Measurements from ENCODE around the gene SMAD5.
A peak's percentile ranks its signal among the peaks of the same experiment; 100 is the strongest.

SMAD5 gene

DNA sequence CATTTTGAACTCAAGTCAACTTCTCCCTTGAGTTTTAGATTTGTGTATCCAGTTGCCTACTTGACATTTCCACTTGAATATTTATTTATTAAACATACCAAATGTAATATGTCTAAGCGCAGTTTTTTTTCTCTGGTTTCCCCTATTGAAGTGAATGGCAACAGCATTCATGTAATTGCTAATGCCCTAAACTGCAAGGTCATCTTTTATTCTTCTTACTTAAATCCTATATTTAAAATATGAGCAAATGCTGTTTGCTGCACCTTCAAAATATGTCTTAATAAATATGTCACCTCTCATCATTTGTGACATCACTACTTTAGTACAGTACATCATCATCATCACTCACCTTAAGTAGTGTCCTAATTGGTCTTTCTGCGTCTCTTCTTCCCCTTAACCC lies 22.4 kb downstream of the SMAD5 start:
- no CpG with 5 or more reads among the region's 2 CpGs for WGBS (ENCODE audit: extremely low coverage, insufficient coverage, insufficient read length)
- Histone ChIP-seq H4K91ac (ENCODE audit: low read depth, low read length) (no peak overlapping the region), H4K12ac (ENCODE audit: low read depth, low read length) (no peak overlapping the region), H3K14ac (ENCODE audit: low read length) (no peak overlapping the region), H2AK5ac (ENCODE audit: low read length) (no peak overlapping the region), H3K9ac (ENCODE audit: low read length) (no peak overlapping the region), H3K79me2 (ENCODE audit: control insufficient read depth, insufficient read depth, low read length, poor library complexity) (no peaks in the 10 kb centered on the region), H3K18ac (ENCODE audit: low read length) (no peak overlapping the region), H2AFZ (ENCODE audit: insufficient read depth, low read length, poor library complexity) (no peak overlapping the region), H3K9me3 (ENCODE audit: insufficient read depth, low read depth, low read length) (no peaks in the 10 kb centered on the region), H2BK5ac (ENCODE audit: low read depth, low read length, poor library complexity) (no peak overlapping the region), H3K4me3 (ENCODE audit: low read depth, low read length) (no peak overlapping the region), H3K23ac (ENCODE audit: low read length) (no peak overlapping the region), H3K27me3 (ENCODE audit: insufficient read depth, low read length) (no peaks in the 10 kb centered on the region), H3K79me1 (ENCODE audit: low read length) (no peaks in the 10 kb centered on the region), H3K27ac (ENCODE audit: low read depth, low read length) (no peak overlapping the region), H3K4ac (ENCODE audit: low read depth, low read length) (no peak overlapping the region), H3K36me3 (ENCODE audit: control insufficient read depth in 1 of 2, insufficient read depth in 2 of 2, low read length in 2 of 2) (peaks cover 2 to 13% of the 10 kb centered on the region in 2 experiments), H3K4me1 (ENCODE audit: control insufficient read depth in 1 of 2, insufficient read depth in 2 of 2, low read length in 2 of 2) (no peaks in the 10 kb centered on the region), H2BK120ac (ENCODE audit: insufficient read depth, low read length, poor library complexity) (no peak overlapping the region), H2BK12ac (ENCODE audit: low read length) (no peak overlapping the region), H3K4me2 (ENCODE audit: low read length) (no peak overlapping the region), H4K8ac (ENCODE audit: low read depth, low read length) (no peak overlapping the region)
- no peak for DNase-seq

DNA sequence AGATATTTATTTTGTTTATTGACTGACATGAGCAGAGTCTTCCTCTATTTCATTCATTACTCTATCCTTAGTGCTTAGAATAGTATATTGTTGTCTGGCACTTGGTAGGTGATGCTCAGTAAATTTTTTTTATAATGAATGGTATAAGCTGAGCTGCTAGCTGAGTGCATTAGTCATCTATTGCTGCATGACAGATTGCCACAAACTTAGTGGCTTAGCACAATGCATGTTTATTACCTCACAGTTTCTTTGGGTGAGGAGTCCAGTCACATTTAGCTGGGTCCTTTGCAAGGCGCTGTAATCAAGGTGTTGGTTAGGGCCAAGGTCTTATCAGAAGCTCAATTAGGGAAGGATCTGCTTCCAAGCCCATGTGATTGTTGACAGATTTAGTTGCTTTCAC lies 23.1 kb downstream of the SMAD5 start:
- Histone ChIP-seq H3K23ac (ENCODE audit: low read length) (no peak overlapping the region), H3K4me3 (ENCODE audit: low read depth, low read length) (no peak overlapping the region), H4K91ac (ENCODE audit: low read depth, low read length) (no peak overlapping the region), H3K9ac (ENCODE audit: low read length) (no peak overlapping the region), H4K12ac (ENCODE audit: low read depth, low read length) (no peak overlapping the region), H2BK5ac (ENCODE audit: low read depth, low read length, poor library complexity) (no peak overlapping the region), H3K4me1 (ENCODE audit: control insufficient read depth in 1 of 2, insufficient read depth in 2 of 2, low read length in 2 of 2) (no peaks in the 10 kb centered on the region), H3K27ac (ENCODE audit: low read depth, low read length) (no peak overlapping the region), H4K8ac (ENCODE audit: low read depth, low read length) (no peak overlapping the region), H3K27me3 (ENCODE audit: insufficient read depth, low read length) (no peaks in the 10 kb centered on the region), H3K79me1 (ENCODE audit: low read length) (no peaks in the 10 kb centered on the region), H2AFZ (ENCODE audit: insufficient read depth, low read length, poor library complexity) (no peak overlapping the region), H2AK5ac (ENCODE audit: low read length) (no peak overlapping the region), H3K14ac (ENCODE audit: low read length) (no peak overlapping the region), H3K4me2 (ENCODE audit: low read length) (no peak overlapping the region), H2BK12ac (ENCODE audit: low read length) (no peak overlapping the region), H3K79me2 (ENCODE audit: control insufficient read depth, insufficient read depth, low read length, poor library complexity) (no peaks in the 10 kb centered on the region), H3K18ac (ENCODE audit: low read length) (no peak overlapping the region), H3K9me3 (ENCODE audit: insufficient read depth, low read depth, low read length) (no peaks in the 10 kb centered on the region), H3K36me3 (ENCODE audit: control insufficient read depth in 1 of 2, insufficient read depth in 2 of 2, low read length in 2 of 2) (peaks cover 3 to 14% of the 10 kb centered on the region in 2 experiments), H2BK120ac (ENCODE audit: insufficient read depth, low read length, poor library complexity) (no peak overlapping the region), H3K4ac (ENCODE audit: low read depth, low read length) (no peak overlapping the region)
- no CpG with 5 or more reads among the region's 1 CpG for WGBS (ENCODE audit: extremely low coverage, insufficient coverage, insufficient read length)
- no peak for DNase-seq

DNA sequence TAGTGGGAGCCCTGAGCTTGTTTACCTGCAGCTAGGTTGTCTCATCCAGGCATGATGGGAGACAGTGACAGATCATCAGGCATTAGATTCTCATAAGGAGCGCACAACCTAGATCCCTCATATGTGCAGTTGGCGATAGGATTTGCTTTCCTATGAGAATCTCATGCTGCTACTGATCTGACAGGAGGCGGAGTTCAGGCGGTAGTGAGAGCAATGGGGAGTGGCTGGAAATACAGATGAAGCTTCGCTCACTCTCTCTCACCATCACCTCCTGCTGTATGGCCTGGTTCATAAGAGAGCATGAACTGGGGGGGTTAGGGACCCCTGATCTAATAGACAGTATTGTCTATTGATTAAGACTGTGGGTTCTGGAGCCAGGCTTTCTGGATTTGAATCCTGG lies 24.9 kb downstream of the SMAD5 start:
- no peak for DNase-seq

DNA sequence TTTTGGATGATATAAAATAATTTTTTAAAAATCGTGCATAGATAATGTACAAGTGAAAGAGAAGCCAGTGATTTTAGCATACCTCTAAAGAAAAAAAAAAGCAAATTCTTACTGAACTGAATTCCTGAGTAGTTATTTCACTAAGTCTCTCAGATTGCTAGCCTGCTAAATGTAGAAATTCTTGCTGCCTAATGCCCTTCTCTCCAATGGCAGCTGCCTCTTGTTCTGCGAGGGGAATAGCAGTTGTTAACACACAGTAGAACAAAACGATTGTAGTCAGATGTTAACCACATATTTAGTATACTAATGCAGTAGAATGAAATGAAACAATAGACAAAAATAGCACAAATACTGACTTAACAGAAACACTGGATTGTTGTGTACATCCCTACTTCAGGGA lies 26.8 kb downstream of the SMAD5 start:
- H4K91ac ChIP-seq (ENCODE audit: low read depth, low read length): no peak overlapping the region
- H3K4me3 ChIP-seq (ENCODE audit: low read depth, low read length): no peak overlapping the region
- no peak overlapping the region for H2AFZ ChIP-seq (ENCODE audit: insufficient read depth, low read length, poor library complexity)
- WGBS (ENCODE audit: extremely low coverage, insufficient coverage, insufficient read length): no CpG with 5 or more reads among the region's 3 CpGs
- no peak overlapping the region for H3K4ac ChIP-seq (ENCODE audit: low read depth, low read length)
- H3K9me3 ChIP-seq (ENCODE audit: insufficient read depth, low read depth, low read length): no peaks in the 10 kb centered on the region
- H3K18ac ChIP-seq (ENCODE audit: low read length): no peak overlapping the region
- H3K9ac ChIP-seq (ENCODE audit: low read length): no peak overlapping the region
- H3K23ac ChIP-seq (ENCODE audit: low read length): no peak overlapping the region
- no peak overlapping the region for H2BK120ac ChIP-seq (ENCODE audit: insufficient read depth, low read length, poor library complexity)
- no peak overlapping the region for H3K4me2 ChIP-seq (ENCODE audit: low read length)
- no peaks in the 10 kb centered on the region for H3K27me3 ChIP-seq (ENCODE audit: insufficient read depth, low read length)
- H3K27ac ChIP-seq (ENCODE audit: low read depth, low read length): no peak overlapping the region
- no peak overlapping the region for H4K12ac ChIP-seq (ENCODE audit: low read depth, low read length)
- H2BK12ac ChIP-seq (ENCODE audit: low read length): no peak overlapping the region
- no peaks in the 10 kb centered on the region for H3K79me1 ChIP-seq (ENCODE audit: low read length)
- no peak overlapping the region for H4K8ac ChIP-seq (ENCODE audit: low read depth, low read length)
- DNase-seq: peak in 1 of 2 donors; percentile 4
- H3K79me2 ChIP-seq (ENCODE audit: control insufficient read depth, insufficient read depth, low read length, poor library complexity): no peaks in the 10 kb centered on the region
- H3K4me1 ChIP-seq (ENCODE audit: control insufficient read depth in 1 of 2, insufficient read depth in 2 of 2, low read length in 2 of 2): no peaks in the 10 kb centered on the region
- H3K36me3 ChIP-seq (ENCODE audit: control insufficient read depth in 1 of 2, insufficient read depth in 2 of 2, low read length in 2 of 2): peaks cover 6 to 14% of the 10 kb centered on the region in 2 experiments
- no peak overlapping the region for H3K14ac ChIP-seq (ENCODE audit: low read length)
- H2BK5ac ChIP-seq (ENCODE audit: low read depth, low read length, poor library complexity): no peak overlapping the region
- H2AK5ac ChIP-seq (ENCODE audit: low read length): no peak overlapping the region

More for the DNA sequence above, 24.9 kb downstream of the SMAD5 start:
- Histone ChIP-seq H3K18ac (ENCODE audit: low read length) (no peak overlapping the region), H4K91ac (ENCODE audit: low read depth, low read length) (no peak overlapping the region), H3K4ac (ENCODE audit: low read depth, low read length) (no peak overlapping the region), H3K4me3 (ENCODE audit: low read depth, low read length) (no peak overlapping the region), H3K27me3 (ENCODE audit: insufficient read depth, low read length) (no peaks in the 10 kb centered on the region), H3K9me3 (ENCODE audit: insufficient read depth, low read depth, low read length) (no peaks in the 10 kb centered on the region), H3K27ac (ENCODE audit: low read depth, low read length) (no peak overlapping the region), H3K4me1 (ENCODE audit: control insufficient read depth in 1 of 2, insufficient read depth in 2 of 2, low read length in 2 of 2) (no peaks in the 10 kb centered on the region), H2AFZ (ENCODE audit: insufficient read depth, low read length, poor library complexity) (no peak overlapping the region), H2BK12ac (ENCODE audit: low read length) (no peak overlapping the region), H3K79me1 (ENCODE audit: low read length) (no peaks in the 10 kb centered on the region), H3K36me3 (ENCODE audit: control insufficient read depth in 1 of 2, insufficient read depth in 2 of 2, low read length in 2 of 2) (peaks cover 6 to 18% of the 10 kb centered on the region in 2 experiments), H2AK5ac (ENCODE audit: low read length) (no peak overlapping the region), H4K12ac (ENCODE audit: low read depth, low read length) (no peak overlapping the region), H3K23ac (ENCODE audit: low read length) (no peak overlapping the region), H3K4me2 (ENCODE audit: low read length) (no peak overlapping the region), H3K9ac (ENCODE audit: low read length) (no peak overlapping the region), H2BK5ac (ENCODE audit: low read depth, low read length, poor library complexity) (no peak overlapping the region), H3K79me2 (ENCODE audit: control insufficient read depth, insufficient read depth, low read length, poor library complexity) (no peaks in the 10 kb centered on the region), H2BK120ac (ENCODE audit: insufficient read depth, low read length, poor library complexity) (no peak overlapping the region), H4K8ac (ENCODE audit: low read depth, low read length) (no peak overlapping the region), H3K14ac (ENCODE audit: low read length) (no peak overlapping the region)
- WGBS (ENCODE audit: extremely low coverage, insufficient coverage, insufficient read length): no CpG with 5 or more reads among the region's 5 CpGs

All from trophoblast cell (in vitro differentiated cells and primary cell).